MM.1S (cell line): ENCODE data around the gene GSG1L.
A peak's percentile ranks its signal among the peaks of the same experiment; 100 is the strongest.

Source experiments
- DNase-seq: peaks from one replicate; pipeline ENCODE4 v3.0.0-alpha.2; 2015
- H2AFZ ChIP-seq: fragments of 300-600 bp; sonication (generic); 2 replicates; pipeline ENCODE4 v1.6.0; 2016; ENCODE audit warnings: antibody characterized with exemption, low read length
- H3F3A ChIP-seq: fragments of 300-600 bp; sonication (generic); 2 replicates; pipeline ENCODE4 v1.6.1; 2016; ENCODE audit warnings: mild to moderate bottlenecking, antibody characterized with exemption, low read length, moderate library complexity, mixed read lengths; ENCODE audit not compliant: insufficient read depth
- H3K27ac ChIP-seq: fragments of 300-600 bp; sonication (generic); 2 replicates; pipeline ENCODE4 v1.5.1; 2016; ENCODE audit warnings: mild to moderate bottlenecking, low read length
- H3K27me3 ChIP-seq: fragments of 300-600 bp; sonication (generic); replicated peaks from 2 replicates; pipeline ENCODE4 v1.6.0; 2016; ENCODE audit warnings: low read length; ENCODE audit not compliant: insufficient read depth
- H3K36me3 ChIP-seq: fragments of 300-600 bp; sonication (generic); replicated peaks from 2 replicates; pipeline ENCODE4 v1.6.1; 2016; ENCODE audit warnings: mild to moderate bottlenecking, low read length, mixed read lengths; ENCODE audit not compliant: insufficient read depth
- H3K4me1 ChIP-seq: fragments of 300-600 bp; sonication (generic); 2 replicates; pipeline ENCODE4 v1.6.1; 2016; ENCODE audit warnings: low read length, mixed read lengths
- H3K4me2 ChIP-seq: fragments of 300-600 bp; sonication (generic); 2 replicates; pipeline ENCODE4 v1.6.0; 2016; ENCODE audit warnings: low read depth, low read length
- H3K4me3 ChIP-seq: fragments of 300-600 bp; sonication (generic); 2 replicates; pipeline ENCODE4 v1.5.1; 2016; ENCODE audit warnings: low read length, mixed read lengths
- H3K79me2 ChIP-seq: fragments of 300-600 bp; sonication (generic); 2 replicates; pipeline ENCODE4 v1.6.1; 2016; ENCODE audit warnings: mixed run types, low read length, mixed read lengths
- H3K9ac ChIP-seq: fragments of 300-600 bp; sonication (generic); 2 replicates; pipeline ENCODE4 v1.6.1; 2016; ENCODE audit warnings: low read length, mixed read lengths
- H3K9me2 ChIP-seq: fragments of 300-600 bp; sonication (generic); replicated peaks from 2 replicates; pipeline ENCODE4 v1.6.1; 2016; ENCODE audit warnings: mild to moderate bottlenecking, low read length, mixed read lengths; ENCODE audit not compliant: insufficient read depth
- H3K9me3 ChIP-seq: fragments of 300-600 bp; sonication (generic); replicated peaks from 2 replicates; pipeline ENCODE4 v1.6.1; 2016; ENCODE audit warnings: mild to moderate bottlenecking, low read length, mixed read lengths; ENCODE audit not compliant: insufficient read depth
- H4K20me1 ChIP-seq: fragments of 300-600 bp; sonication (generic); 2 replicates; pipeline ENCODE4 v1.6.1; 2016; ENCODE audit warnings: mild to moderate bottlenecking, low read length, moderate library complexity, mixed read lengths; ENCODE audit not compliant: insufficient read depth
- EZH2 ChIP-seq: fragments of 300-600 bp; sonication (generic); optimal IDR thresholded peaks from 2 replicates; pipeline ENCODE3; 2017; ENCODE audit warnings: low read depth, mild to moderate bottlenecking, antibody characterized with exemption, low read length, mixed read lengths
- EZH2phosphoT487 ChIP-seq: fragments of 300-600 bp; sonication (generic); IDR thresholded peaks from 2 replicates; pipeline ENCODE4 v1.6.1; 2018; ENCODE audit warnings: antibody characterized with exemption, low read length
- TF ChIP-seq, protein P1 (sequence below): fragments of 300-600 bp; sonication (generic); IDR thresholded peaks from 2 replicates; pipeline ENCODE4 v1.5.1; 2016; ENCODE audit warnings: antibody characterized with exemption, low read length, mixed read lengths

Gene GSG1L

DNA sequence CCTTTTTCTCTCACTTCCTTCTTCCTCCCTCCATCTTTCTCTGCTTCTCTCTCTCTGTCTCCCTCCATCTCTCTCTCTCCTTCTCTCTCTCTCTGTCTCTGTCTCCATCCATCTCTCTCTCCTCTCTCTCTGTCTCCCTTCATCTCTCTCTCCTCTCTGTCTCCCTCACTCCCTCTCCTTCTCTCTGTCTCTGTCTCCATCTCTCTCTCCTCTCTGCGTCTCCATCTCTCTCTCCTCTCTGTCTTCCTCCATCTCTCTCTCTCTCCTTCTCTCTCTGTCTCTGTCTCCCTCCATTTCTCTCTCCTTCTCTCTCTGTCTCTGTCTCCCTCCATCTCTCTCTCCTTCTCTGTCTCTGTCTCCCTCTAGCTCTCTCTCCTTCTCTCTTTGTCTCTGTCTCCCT is 194.1 kb downstream of the GSG1L start:
- H3K9ac ChIP-seq: no peak overlapping the region
- DNase-seq: no peak

DNA sequence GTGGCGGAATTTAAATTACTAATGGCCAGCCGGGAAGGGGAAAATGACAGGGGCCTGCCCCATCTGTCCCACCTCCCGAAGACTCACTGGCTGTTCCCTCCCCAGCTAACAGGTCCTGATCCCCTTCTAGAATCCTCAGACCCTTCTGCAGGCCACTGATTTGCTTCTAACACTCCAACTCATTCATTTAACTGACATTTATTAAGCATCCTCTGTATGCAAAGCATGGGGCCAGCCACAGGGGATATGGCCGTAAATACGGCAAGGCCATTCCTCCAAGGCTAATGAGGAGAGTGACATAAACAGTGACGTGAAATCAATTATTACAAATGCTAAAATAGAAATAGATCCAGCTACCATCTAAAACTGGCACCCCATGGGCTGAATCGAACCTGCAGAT is 195.3 kb downstream of the GSG1L start:
- Histone ChIP-seq H3K4me3 (no peak overlapping the region), H3K4me2 (no peak overlapping the region), H3K27ac (no peak overlapping the region), H2AFZ (no peak overlapping the region), H3K9me2 (no peaks in the 10 kb centered on the region), H3K9ac (no peak overlapping the region), H3K36me3 (no peaks in the 10 kb centered on the region), H3K79me2 (no peaks in the 10 kb centered on the region), H3K4me1 (peaks cover 12% of the 10 kb centered on the region), H3K27me3 (peaks cover 5% of the 10 kb centered on the region; the same call in 1 of the 2 replicates), H3K9me3 (no peaks in the 10 kb centered on the region), H4K20me1 (no peaks in the 10 kb centered on the region), H3F3A (peaks cover 6% of the 10 kb centered on the region; the same call in 1 of the 2 replicates)
- TF ChIP-seq, protein P1, sequence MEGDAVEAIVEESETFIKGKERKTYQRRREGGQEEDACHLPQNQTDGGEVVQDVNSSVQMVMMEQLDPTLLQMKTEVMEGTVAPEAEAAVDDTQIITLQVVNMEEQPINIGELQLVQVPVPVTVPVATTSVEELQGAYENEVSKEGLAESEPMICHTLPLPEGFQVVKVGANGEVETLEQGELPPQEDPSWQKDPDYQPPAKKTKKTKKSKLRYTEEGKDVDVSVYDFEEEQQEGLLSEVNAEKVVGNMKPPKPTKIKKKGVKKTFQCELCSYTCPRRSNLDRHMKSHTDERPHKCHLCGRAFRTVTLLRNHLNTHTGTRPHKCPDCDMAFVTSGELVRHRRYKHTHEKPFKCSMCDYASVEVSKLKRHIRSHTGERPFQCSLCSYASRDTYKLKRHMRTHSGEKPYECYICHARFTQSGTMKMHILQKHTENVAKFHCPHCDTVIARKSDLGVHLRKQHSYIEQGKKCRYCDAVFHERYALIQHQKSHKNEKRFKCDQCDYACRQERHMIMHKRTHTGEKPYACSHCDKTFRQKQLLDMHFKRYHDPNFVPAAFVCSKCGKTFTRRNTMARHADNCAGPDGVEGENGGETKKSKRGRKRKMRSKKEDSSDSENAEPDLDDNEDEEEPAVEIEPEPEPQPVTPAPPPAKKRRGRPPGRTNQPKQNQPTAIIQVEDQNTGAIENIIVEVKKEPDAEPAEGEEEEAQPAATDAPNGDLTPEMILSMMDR: no peak
- no peak for TF ChIP-seq EZH2
- no peak for TF ChIP-seq EZH2phosphoT487
- DNase-seq: no peak

More for the DNA sequence above, 194.1 kb downstream of the GSG1L start:
- Histone ChIP-seq H3K9me3 (no peaks in the 10 kb centered on the region), H3K79me2 (no peaks in the 10 kb centered on the region), H3K9me2 (no peaks in the 10 kb centered on the region), H4K20me1 (no peaks in the 10 kb centered on the region), H3K4me3 (no peak overlapping the region), H3K27ac (no peak overlapping the region), H3K36me3 (no peaks in the 10 kb centered on the region), H2AFZ (no peak overlapping the region), H3K4me1 (peaks cover 12% of the 10 kb centered on the region), H3K27me3 (peaks cover 8% of the 10 kb centered on the region; the same call in 1 of the 2 replicates), H3K4me2 (no peak overlapping the region), H3F3A (peaks cover 6% of the 10 kb centered on the region; the same call in 1 of the 2 replicates)
- TF ChIP-seq, protein P1: no peak
- TF ChIP-seq EZH2 (no peak), EZH2phosphoT487 (no peak)

DNA sequence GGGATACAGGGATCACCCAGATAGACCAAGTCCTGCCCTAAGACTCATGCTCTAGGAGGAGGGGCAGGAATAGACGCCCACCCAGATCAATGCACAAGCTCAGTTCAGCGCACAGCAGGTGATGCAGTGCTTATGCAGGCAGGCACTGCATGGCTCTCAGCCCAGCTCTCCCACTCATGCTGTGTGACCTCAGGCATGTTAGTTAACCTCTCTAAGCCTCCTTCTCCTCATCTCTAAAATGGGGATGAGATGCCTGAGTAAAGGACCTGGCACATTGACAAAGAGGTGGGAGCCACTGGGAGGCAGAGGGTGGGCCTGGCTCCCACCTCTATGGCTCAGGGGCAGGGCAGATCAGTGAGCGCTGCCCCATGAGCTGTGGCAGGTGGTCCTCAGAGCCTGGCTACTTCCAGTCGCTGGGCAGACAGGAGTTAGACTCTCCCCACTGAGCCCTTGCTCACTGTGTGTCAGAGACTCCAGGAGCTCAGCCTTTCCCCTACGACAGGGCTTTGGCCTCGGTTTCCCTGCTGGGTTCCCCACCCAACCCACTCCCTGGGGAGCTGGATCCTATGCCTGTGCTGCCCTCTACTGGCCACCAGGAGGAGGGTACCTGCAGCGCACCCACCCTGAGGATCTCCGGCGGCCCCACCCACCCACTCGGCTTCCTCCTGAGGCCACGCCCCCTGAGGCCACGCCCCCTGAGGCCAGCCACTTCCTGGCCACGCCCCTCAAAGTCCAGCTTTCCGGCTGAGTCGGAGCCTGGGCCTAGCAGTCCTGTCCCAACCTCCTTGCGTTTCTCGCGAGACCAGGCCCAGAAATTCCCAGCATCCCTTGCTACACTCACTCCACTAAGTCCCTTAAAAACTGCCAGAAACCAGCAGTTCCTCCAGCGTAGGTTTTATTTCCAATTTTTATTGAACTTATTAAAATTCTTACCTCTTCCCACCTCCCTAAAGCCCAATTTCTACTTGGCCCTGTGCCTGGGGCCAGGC is 196.1 kb downstream of the GSG1L start:
- H3K27me3 ChIP-seq: peaks cover 5% of the 10 kb centered on the region; the same call in 1 of the 2 replicates
- no peak overlapping the region for H3K4me2 ChIP-seq
- H2AFZ ChIP-seq: 0 out of 2 replicates have a peak overlapping the region, but pooled peaks have one; percentile 63

More for the DNA sequence above, 196.1 kb downstream of the GSG1L start:
- Histone ChIP-seq H3F3A (peaks cover 6% of the 10 kb centered on the region; the same call in 1 of the 2 replicates), H3K36me3 (no peaks in the 10 kb centered on the region), H3K4me1 (peaks cover 12% of the 10 kb centered on the region), H3K79me2 (no peaks in the 10 kb centered on the region), H3K9me2 (no peaks in the 10 kb centered on the region), H3K9me3 (no peaks in the 10 kb centered on the region), H3K4me3 (no peak overlapping the region), H3K27ac (no peak overlapping the region), H3K9ac (no peak overlapping the region), H4K20me1 (no peaks in the 10 kb centered on the region)
- peak; percentile 66 for DNase-seq
- TF ChIP-seq EZH2phosphoT487: no peak
- TF ChIP-seq, protein P1: peak; percentile 60
- TF ChIP-seq EZH2: no peak
